ENCODE measurements around the gene SERPINA5.

SERPINA5 gene

DNA sequence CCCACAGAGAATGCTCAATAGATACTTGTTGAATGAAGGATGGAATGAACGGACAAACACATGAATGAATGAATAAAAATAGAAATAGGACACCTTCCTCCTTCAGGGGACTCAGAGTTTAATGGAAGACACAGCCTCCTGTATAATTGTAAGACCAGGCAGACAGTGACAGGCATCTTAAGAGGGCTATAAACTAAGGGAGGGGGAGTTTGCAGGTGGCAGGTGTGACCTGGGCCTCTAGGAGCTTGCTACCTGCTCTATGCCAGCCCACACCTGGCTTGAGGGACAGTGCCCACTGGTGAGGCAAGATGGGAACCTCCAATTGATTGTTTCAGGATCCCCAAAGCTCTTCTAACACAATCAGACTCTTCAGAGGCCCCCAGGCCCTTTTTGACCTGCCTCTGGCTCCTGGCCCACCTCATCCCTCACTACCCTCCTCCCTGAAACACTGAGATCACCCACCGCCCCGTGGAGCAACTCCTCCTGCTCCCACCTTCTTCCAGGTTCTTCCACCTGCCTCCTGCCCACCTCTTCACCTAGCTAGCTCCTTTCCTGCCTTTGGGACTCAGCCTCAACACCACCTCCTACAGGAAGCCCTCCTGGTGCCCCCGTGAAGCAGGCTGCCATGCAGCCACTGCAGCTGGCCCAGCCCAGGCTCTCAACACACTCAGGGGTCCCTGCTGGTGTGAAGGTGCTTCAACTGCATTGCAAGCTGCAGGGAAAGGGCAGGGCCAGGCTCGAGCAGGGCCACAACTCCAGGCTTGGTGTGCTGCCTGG, 40.3 kb downstream of the SERPINA5 start:
- no peak for TF ChIP-seq EZH2phosphoT487 (IDR thresholded peaks at IDR 0.05; ENCODE audit: low read length)
- no peak for TF ChIP-seq EZH2 (optimal IDR thresholded peaks at IDR 0.05; ENCODE audit: low read depth, low read length)
- TF ChIP-seq, protein P1, sequence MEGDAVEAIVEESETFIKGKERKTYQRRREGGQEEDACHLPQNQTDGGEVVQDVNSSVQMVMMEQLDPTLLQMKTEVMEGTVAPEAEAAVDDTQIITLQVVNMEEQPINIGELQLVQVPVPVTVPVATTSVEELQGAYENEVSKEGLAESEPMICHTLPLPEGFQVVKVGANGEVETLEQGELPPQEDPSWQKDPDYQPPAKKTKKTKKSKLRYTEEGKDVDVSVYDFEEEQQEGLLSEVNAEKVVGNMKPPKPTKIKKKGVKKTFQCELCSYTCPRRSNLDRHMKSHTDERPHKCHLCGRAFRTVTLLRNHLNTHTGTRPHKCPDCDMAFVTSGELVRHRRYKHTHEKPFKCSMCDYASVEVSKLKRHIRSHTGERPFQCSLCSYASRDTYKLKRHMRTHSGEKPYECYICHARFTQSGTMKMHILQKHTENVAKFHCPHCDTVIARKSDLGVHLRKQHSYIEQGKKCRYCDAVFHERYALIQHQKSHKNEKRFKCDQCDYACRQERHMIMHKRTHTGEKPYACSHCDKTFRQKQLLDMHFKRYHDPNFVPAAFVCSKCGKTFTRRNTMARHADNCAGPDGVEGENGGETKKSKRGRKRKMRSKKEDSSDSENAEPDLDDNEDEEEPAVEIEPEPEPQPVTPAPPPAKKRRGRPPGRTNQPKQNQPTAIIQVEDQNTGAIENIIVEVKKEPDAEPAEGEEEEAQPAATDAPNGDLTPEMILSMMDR (IDR thresholded peaks at IDR 0.05; ENCODE audit: low read length) = no peak
- Histone ChIP-seq H3K27me3 (replicated peaks; ENCODE audit: insufficient read depth, low read length) (0 out of 2 replicates have a peak, but pooled peaks cover 6% of the 10 kb centered on the region), H3K9me2 (replicated peaks; ENCODE audit: insufficient read depth, low read length) (no peaks in the 10 kb centered on the region), H2AFZ (ENCODE audit: low read length) (no peak overlapping the region), H3K4me3 (ENCODE audit: low read length) (no peak overlapping the region), H3K27ac (ENCODE audit: low read length) (no peak overlapping the region), H4K20me1 (ENCODE audit: insufficient read depth, low read length) (no peaks in the 10 kb centered on the region), H3K4me1 (ENCODE audit: low read length) (no peaks in the 10 kb centered on the region), H3K9ac (ENCODE audit: low read length) (no peak overlapping the region), H3F3A (ENCODE audit: insufficient read depth, low read length) (no peaks in the 10 kb centered on the region), H3K9me3 (replicated peaks; ENCODE audit: insufficient read depth, low read length) (no peaks in the 10 kb centered on the region), H3K36me3 (replicated peaks; ENCODE audit: insufficient read depth, low read length) (no peaks in the 10 kb centered on the region), H3K4me2 (ENCODE audit: low read depth, low read length) (no peak overlapping the region), H3K79me2 (ENCODE audit: low read length) (no peaks in the 10 kb centered on the region)
- DNase-seq = no peak

DNA sequence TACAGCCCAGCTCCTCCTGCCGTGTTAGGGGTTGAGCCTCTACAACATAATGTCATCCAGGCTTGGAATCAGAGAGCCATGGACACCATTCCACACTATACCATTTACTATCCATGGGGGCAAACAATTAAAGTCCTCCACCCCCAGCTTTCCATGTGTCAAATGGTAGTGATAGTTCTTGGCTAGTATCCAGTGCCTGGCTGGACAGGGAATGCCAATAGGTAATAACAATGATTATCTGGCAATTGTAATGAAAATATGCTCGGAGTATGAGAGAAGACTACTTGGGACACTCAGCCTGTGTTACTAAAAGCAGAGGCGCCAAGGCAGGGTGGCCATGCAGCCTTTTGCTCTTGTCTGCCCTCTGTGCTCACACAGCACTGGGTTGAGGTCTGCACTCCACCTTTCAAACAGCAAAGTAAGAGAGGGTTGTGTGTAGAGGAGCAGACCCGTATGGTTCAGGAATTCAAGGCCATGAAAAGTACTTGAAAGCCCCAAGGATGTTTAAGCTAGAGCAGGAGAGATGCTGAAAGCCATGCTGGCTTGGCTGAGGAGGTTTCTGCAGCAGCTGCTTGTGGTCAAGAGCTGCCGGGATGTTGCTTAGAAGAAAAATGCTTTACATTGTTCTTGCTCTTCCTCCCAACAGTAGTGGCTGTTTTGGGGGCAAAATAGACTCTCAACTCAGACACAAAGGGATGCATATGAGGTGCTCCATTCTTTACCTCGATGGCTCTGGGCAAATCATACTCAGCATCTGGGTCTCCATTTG, 41.6 kb downstream of the SERPINA5 start:
- Histone ChIP-seq H2AFZ (ENCODE audit: low read length) (no peak overlapping the region), H3K27ac (ENCODE audit: low read length) (no peak overlapping the region), H3K36me3 (replicated peaks; ENCODE audit: insufficient read depth, low read length) (no peaks in the 10 kb centered on the region), H3K4me1 (ENCODE audit: low read length) (no peaks in the 10 kb centered on the region), H3K79me2 (ENCODE audit: low read length) (no peaks in the 10 kb centered on the region), H3F3A (ENCODE audit: insufficient read depth, low read length) (no peaks in the 10 kb centered on the region), H3K4me3 (ENCODE audit: low read length) (no peak overlapping the region), H3K27me3 (replicated peaks; ENCODE audit: insufficient read depth, low read length) (0 out of 2 replicates have a peak, but pooled peaks cover 6% of the 10 kb centered on the region), H3K9ac (ENCODE audit: low read length) (no peak overlapping the region), H3K4me2 (ENCODE audit: low read depth, low read length) (no peak overlapping the region), H3K9me3 (replicated peaks; ENCODE audit: insufficient read depth, low read length) (no peaks in the 10 kb centered on the region), H3K9me2 (replicated peaks; ENCODE audit: insufficient read depth, low read length) (no peaks in the 10 kb centered on the region), H4K20me1 (ENCODE audit: insufficient read depth, low read length) (no peaks in the 10 kb centered on the region)
- DNase-seq = no peak
- TF ChIP-seq EZH2 (optimal IDR thresholded peaks at IDR 0.05; ENCODE audit: low read depth, low read length) (no peak), EZH2phosphoT487 (IDR thresholded peaks at IDR 0.05; ENCODE audit: low read length) (no peak)
- TF ChIP-seq, protein P1 (IDR thresholded peaks at IDR 0.05; ENCODE audit: low read length) = no peak

DNA sequence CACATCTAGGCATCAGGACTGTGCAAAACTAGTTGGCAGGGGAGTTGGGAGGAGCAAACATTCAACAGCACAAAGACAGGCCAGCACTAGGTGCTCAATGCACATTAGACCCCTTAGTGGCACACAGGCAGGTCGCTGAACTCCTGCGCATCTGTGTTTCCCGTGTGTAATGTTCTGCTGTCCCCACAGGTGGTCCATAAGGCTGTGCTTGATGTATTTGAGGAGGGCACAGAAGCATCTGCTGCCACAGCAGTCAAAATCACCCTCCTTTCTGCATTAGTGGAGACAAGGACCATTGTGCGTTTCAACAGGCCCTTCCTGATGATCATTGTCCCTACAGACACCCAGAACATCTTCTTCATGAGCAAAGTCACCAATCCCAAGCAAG, 42.2 kb downstream of the SERPINA5 start:
- TF ChIP-seq, protein P1 (IDR thresholded peaks at IDR 0.05; ENCODE audit: low read length) = no peak
- TF ChIP-seq EZH2 (optimal IDR thresholded peaks at IDR 0.05; ENCODE audit: low read depth, low read length) (no peak), EZH2phosphoT487 (IDR thresholded peaks at IDR 0.05; ENCODE audit: low read length) (no peak)
- Histone ChIP-seq H4K20me1 (ENCODE audit: insufficient read depth, low read length) (no peaks in the 10 kb centered on the region), H3K9me3 (replicated peaks; ENCODE audit: insufficient read depth, low read length) (no peaks in the 10 kb centered on the region), H3K27ac (ENCODE audit: low read length) (no peak overlapping the region), H3K36me3 (replicated peaks; ENCODE audit: insufficient read depth, low read length) (no peaks in the 10 kb centered on the region), H3K9ac (ENCODE audit: low read length) (no peak overlapping the region), H2AFZ (ENCODE audit: low read length) (no peak overlapping the region), H3K4me3 (ENCODE audit: low read length) (no peak overlapping the region), H3K27me3 (replicated peaks; ENCODE audit: insufficient read depth, low read length) (0 out of 2 replicates have a peak, but pooled peaks cover 6% of the 10 kb centered on the region), H3K79me2 (ENCODE audit: low read length) (no peaks in the 10 kb centered on the region), H3K4me1 (ENCODE audit: low read length) (no peaks in the 10 kb centered on the region), H3K4me2 (ENCODE audit: low read depth, low read length) (no peak overlapping the region), H3F3A (ENCODE audit: insufficient read depth, low read length) (no peaks in the 10 kb centered on the region), H3K9me2 (replicated peaks; ENCODE audit: insufficient read depth, low read length) (no peaks in the 10 kb centered on the region)
- DNase-seq = no peak
